HG02763 (cell line): ENCODE results near the gene GRN.
A peak's percentile ranks its signal among the peaks of the same experiment; 100 is the strongest.
"Not testable (repeated sequence)": the region's sequence is repeated elsewhere in the genome, so short reads cannot be mapped to it uniquely, and the experiment has no call there.

Experiments used
- ATAC-seq: cut with Tn5 transposase; IDR thresholded peaks from one replicate; pipeline ENCODE4 v1.9.1; 2021; ENCODE audit warnings: mild to moderate bottlenecking, moderate library complexity; ENCODE audit not compliant: unreplicated experiment

Gene GRN

DNA sequence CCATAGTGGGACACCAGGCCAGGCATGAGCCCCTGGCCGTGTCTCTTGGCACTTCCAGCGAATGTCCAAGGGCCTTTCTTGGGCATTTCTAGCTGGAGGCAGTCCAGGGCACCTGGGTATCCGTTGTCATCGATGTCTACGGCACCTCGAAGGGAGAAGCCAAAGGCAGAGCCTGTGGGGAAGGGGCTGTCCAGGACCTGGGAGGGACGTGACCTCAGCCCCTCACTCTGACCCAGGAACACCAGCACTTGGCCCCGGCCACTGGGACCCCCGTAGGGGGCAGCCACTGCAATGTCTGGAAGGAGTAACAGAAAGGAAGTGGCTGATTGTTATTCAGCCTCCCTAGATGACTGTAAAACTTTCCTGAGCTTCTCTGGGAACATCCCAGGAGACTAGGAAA, 35.7 kb downstream of the GRN start:
- ATAC-seq = no peak

DNA sequence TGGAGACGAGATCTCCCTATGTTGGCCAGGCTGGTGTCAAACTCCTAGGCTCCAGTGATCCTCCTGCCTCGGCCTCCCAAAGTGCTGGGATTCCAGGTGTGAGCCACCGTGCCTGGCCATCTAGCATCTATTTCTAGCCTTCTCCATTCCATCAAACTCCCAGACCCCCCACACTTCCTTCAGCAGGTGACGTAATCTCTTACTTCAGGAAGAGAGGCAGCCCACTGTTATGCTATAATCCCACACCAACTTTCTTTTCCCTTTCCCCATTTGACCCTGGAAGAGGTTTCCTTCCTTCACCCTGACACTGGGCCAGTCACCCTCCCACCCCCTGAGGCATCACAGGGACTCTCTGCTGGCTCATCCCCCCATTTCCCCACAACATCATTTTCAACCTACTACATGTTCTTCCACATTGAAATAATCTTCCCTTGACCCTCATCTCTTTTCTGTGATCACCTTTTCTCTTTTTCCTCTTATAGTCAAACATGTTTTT, 36.8 kb downstream of the GRN start:
- no peak for ATAC-seq

DNA sequence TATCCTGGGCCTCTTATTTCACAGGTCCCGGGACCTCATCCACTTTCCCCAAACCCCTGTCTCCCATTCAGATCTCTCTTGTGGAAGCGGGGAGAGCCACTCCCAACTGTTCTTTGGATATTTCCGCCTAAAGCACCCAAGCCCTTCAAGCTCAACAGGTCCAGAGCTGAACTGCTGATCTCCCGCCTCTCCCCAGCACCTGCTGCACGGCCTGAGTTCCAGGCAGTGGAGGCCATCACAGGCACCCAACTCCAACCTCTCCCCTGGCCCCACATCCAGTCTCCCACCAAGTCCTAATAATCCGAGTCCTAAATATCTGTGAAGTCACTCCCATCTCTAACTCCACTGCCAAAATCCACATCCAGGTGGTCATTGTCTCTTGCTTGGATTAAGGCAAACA, 37.8 kb downstream of the GRN start:
- ATAC-seq = no peak

DNA sequence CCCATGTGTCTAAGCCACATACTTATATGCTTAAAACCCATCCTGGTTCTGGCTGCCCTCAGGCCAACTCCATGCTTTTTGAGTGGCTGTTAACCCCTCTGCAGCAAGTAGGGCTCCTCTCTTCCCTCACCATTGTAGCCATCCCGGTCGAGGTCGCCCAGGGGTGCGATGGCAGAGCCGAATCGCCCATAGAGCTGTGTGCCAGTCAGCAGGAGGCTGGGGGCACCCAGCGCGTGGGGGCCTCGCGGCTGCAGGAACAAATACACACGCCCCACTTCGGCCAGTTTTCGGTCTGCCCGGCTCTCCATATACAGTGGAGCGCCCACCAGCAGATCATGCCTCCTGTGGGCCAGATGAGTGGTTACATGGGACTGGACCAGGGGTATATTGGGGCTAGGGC, 38.3 kb downstream of the GRN start:
- ATAC-seq = no peak

DNA sequence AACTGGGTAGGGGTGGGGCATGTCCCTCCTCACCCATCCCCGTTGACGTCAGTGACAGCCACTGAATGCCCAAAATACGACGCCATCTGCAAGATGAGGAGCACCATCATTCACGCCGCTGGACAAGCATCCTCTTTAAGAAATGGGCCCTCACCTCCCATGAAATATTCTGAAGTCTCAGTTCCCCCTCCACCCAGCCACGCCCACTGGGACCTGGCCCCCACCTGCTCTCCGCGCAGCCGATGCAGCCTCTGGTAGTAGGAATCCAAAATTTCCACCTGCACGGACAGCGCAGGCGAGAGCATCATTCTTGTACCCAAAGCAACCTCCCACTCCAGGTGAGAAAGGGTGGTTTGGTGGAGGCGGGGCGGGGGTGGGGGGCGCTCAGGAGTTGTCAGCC, 38.8 kb downstream of the GRN start:
- no peak for ATAC-seq

DNA sequence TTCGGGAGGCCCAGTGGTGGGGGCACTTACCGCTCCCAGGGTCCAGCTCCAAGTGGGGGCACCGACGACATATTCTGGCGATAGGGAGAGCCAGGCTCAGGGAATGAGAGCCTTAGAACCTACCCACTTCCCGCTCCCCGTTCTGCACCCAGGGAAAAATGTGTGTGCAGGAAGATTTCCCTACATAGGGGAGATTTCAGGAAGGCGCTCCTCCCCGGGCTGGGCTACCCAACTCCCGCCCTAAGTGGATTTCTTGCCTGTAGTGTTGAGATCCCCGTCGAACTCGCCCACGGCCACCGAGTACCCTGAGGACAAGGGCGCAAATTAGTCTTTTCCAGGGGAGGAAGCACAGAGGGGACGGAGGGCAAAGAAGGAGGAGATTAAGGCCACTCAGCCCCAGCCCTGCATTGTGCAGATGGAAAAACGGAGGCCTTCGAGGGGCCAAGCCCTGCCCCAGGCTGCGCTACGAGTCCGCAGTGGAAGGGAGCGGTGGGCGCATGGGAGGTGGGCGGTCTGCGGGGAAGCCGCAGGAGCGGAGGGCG, 39.2 kb downstream of the GRN start:
- no peak for ATAC-seq

DNA sequence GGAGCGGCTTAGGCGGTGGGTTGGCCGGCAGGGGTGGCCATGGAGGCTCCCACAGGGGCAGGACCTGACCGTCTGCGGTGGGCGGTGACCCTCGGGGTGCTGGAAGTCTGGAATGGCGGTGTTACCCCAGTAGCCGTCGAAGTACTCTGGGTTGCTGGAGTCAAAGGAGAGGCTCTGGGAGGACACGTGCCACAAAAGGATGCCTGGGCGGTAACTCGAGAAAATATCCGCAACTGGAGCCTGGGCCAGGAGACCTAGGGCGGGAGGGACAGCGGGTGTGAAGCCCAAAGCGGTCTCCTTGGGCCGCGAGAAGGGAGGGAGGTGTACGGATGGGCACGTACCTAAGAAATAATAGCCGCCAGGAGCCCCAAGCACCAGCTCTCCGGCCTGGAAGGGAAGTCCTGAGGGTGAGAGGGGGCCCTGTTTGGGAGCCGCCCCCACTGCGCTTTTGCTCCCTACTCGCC, 39.8 kb downstream of the GRN start:
- no peak for ATAC-seq

DNA sequence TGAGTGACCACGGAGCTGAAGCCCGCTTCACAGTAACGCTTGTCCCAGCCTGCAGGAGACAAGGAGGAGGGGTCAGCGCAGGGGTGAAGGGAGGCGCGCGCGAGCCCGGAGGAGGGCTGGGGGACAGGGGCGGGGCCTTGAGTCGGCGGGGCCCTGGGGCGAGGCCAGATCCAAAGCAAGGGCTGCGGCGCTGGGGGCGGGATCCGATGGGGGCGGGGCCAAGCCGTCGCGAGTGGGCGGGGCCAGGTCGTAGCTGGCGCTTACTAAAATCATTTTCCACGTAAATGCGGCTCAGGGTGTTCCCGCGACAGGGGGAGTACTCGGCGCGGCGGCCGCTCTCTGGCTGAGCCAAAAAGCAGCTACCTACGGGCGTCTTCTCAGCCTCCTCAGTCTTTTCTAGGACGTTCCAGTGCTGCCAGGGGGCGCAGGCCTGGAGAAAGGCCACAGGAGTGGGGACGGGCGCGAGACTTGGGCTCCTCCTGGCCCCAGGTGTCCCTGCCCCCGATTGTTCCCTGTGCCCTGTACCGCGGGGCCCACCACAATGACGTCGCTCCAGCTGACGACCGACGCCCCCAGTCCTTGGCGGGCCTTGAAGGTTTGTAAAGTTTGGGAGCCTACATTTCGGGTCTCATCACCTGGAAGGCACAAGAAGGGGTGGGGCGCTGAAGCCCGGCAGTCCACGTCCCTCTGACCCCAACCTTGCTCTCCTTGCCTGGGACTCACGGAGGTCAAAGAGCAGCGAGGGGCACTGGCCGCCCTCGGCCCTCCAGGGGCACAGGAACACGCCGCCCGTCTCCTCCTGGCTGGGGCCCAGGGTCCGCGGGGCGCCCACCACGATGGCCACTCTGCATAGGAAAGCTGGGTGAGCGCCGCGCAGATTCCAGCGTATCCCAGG, 40.4 kb downstream of the GRN start:
- peak; percentile 70 for ATAC-seq

DNA sequence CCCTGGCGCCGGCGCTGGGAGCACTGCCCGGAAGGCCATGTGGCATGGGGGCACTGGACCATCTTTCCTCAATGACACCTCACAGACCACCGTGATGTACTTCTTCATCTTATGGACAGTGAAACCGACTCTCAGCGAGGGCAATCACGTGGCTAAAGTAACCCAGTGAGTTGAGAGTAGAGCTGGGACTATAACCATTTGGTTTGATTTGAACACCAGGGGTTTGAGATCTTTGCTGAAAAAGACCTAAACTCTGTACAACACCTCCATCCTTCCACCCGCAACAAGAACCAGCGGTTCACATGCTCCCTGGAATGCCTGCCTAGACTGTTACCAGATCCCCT, 41.1 kb downstream of the GRN start:
- no peak for ATAC-seq

DNA sequence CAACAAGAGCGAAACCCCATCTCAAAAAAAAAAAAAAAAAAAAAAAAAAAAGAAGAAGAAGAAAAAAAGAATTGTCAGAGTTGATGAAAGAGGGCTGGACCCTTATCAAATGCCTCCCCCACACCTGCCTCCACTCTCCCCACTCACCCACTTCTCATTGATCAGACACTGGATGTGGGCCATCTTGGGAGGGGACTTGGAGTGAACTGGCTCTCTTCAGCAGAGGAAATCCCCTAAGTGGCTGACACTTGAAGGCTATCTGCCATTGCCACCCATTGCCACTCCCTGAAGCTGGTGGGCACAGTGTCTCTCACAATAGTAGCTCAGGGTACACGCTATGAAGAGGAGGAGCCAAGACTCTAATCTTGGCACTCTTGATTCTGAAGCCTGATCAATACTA, 42.7 kb downstream of the GRN start:
- no peak for ATAC-seq

DNA sequence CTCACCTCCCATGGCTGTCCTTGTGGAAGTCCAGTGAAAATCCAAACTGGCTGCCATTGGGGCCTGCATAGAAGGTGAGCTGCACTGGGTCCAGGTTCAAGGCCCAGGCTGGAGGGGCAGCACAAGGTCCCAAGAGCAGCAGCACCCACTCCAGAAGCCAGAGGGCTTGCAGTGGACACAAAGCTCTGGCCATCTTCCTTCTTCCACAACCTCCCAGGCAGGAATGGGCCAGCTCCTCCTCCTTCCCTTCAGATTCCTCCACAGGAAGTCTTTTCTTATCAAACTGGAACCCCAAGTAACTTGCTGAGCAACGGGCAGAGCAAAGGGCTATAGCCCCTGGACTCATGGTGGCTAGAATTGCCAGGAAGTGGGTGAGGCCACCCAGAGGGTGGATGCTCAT, 44.2 kb downstream of the GRN start, which contains the start of gene ITGA2B:
ITGA2B (minus strand) TSS at position 369 of the 400 bp plus-strand sequence; CDS start at position 193, 176 bp downstream.
- no peak for ATAC-seq

DNA sequence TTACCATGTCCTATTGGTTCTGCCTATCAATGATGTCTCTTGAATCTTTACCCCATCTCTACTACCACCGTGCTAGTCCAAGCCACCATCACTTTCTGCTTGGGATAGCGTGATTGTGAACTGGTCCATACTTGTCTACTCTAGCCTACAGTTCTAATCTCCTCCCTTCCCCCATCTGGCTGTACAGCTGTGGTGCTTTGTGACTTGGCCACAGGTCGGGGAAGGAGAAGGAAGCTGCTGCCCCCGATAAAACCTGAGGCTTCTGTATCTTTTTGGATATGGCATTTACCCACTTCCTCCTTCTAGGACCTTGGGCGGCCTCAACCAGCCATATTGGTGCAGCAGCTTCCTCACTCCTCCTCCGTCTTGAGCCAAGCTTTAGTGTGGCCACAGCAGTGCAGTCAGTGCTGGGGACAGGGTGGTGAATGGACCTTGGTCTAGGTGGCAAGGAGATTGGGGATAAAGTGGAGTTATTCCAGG, 44.7 kb downstream of the GRN start:
- ATAC-seq = no peak

DNA sequence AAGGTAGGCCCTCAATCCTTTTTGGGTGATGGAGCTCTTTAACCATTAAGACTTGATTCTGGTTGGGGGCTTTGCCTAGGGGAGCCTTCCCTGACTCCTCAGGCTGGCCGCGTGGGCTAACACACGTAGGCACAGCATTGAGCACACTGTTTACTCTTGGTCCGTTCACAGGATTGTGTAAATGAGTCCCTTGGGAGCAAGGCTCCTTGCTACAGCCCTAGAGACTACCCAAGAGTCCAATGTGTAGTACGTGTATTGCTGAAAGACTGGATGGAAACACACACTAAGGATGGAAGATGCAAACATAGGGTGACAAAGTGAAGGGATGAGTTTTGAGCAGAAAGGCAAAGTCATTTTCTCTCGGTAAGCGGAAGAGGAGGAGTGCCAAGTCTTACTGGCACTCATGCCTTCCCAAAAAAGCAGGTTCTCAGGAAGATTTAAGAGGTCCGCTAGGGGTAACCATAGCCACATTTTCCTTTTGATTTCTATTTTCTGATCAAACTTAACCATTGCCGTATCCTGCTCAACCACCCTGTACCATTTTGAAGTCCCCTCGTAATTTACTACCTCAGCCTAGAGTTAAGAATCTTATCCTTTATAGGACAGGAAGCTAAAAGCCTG, 45.3 kb downstream of the GRN start:
- no peak for ATAC-seq

DNA sequence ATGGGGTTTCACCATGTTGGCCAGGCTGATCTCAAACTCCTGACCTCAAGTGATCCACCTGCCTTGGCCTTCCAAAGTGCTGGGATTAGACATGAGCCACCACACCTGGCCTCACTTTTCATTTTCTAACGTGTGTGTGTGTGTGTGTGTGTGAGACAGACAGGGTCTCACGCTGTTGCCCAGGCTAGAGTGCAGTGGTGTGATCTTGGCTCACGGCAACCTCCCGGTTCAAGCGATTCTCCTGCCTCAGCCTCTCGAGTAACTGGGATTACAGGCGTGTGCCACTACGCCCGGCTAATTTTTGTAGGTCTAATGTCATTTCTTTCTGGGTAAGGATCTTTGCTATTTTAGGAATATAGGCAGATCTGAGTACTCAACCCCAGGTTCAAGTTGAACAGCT, 49.0 kb downstream of the GRN start:
- ATAC-seq = not testable (repeated sequence)

DNA sequence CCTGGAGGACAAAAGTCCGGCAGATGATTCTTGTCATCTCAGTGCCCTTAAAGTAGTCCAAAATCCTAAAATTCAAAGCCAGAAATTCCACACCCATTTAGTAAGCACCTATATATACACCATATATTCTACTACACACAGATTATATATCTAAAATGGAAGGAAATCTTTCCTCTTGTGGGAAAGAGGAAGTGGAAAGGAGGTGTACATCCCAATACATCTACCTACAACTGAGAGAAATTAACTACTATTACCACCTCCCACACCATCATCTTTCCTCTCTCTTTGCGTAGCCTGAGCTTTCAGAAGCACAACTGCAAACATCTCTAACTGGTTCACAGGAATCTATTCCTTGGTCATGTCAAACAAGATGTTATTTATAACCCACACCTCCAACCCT, 49.7 kb downstream of the GRN start:
- no peak for ATAC-seq

DNA sequence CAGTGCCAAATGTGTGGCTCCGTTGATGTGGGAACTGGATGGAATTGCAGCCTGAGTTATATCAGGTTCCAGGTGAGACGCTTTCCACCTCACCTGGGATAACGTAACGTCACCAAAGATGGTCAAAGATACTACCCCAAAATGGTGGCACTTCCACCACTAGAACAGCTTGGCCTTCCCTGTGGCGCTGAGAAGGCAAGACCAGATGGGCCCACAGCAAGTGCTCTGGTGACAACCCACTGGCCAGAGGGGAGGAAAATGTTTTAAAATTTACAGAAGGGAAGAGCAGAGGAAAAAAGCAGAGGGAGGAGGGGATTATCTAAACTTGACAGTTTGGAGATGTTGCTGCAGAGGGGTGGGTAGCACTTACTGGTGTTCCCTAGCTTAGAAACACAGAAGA, 51.8 kb downstream of the GRN start:
- ATAC-seq = no peak

DNA sequence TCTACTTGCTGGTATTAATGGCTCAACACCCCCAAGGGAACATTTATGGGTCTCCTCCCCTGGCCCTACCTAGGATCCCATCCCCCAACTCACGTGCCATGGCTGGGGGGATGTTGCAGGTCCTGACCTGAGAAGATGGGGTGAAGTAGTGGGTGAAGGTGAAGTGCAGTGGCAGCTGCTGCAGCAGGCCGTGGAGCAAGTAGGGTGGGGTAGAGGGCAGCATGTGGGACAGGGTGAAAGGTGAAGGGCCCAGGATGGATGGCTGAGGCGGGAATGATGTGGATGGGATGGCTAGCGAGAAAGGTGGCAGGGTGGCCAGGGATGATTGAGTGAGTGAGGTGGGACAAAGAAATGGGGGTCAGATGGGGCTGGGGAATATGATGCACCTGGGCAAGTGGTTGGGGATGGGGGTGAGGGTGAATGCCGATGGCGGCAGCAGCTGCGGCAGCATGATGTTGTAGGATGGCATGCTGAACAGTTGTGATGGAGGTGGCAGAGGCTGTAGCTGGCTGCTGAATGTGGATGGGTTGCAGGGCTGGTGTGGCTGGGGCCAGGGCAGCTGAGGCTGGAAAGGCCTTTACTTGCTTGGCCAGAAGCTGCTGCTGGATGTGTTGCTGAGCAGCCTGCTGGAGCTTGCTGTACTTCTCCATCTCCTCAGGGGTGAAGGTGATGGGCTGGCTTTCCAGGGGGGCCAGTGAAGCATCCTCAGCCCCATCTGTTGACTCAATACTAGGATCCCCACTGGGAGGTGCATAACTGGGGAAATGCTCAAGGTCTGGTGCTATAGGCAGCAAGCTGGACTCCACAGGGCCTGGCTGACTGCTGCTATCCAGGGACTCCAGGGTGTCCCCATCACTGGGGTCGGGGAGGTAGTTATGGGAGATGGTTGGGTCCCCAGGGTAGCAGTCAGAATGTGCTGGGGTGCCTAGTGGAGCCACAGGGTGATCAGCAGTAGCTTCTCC, 52.7 kb downstream of the GRN start:
- ATAC-seq = no peak

DNA sequence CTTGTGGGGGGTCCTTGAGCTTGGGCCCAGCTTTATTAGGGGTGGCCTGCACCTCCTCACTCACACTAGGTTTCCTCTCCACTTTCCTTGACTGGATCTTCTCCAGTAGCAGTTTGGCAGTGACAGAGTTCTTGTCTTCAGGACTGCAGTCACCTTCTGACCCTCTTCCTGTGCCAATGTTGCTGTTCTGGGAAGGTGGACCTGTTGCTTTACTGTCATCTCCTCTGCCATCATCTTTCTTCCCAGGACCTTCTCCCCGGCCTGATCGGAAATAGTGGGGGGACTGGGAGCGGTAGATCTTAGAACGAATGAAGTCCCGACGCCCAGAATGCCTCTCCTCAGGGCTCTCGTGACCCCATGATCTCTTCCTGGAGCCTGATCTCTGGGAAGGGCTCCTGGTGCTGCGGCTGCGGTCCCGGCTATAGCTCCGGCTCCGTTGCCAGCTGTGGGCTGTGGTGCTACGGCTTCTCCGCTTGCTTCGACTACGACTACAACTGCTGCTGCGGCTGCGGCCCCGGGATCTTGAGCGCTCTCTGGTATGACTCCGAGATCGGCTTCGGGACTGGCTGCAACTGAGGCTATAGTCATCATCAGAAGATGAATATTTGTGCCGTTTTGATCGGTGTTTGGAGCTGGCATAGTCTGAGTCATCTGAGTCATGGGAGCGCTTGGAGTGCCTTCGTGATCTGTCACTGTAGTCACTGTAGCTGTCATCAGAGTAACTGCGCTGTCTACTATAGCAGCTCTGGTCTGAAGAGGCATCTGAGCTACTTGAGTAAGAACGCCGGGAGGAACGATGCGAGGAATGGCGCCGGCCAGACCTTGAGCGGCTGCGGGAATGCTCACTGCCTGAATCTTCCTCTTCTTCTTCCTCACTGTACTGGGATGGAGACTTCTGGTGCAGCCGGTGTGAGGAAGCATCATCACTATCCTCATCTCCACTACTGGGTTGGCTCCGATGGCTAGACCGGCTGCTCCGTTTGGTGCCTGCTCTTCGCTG, 53.9 kb downstream of the GRN start:
- ATAC-seq = no peak

DNA sequence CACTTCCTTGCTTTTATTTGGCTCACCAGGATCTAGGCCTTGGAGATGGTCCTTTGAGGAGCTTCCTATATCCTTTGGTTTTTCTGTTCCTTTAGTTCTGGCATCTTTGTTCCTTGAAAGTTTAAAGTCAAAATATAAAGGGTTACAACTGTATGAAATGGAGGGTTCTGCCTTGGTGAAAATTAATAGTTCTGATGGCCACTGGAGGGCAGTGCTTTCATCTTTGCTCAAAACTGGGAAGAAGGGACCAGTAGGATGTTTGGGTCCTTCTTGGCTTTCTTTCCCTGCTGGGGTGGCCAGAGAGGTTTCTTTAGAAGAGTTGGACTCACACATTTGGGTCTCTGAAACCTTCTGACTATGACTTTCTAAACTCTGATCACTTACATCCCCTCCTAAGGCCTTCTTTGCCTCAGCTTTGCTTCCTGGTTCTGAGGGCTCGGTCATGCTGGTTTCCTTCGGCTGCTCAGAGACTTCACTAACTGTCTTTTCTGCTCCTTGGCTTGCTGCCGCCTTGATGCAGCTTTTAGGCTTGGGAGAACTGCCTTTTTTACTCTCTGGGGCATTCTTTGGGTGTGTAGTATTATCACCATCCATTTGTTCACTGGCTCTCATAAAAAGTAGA, 55.2 kb downstream of the GRN start:
- no peak for ATAC-seq
